ENCODE measurements around the gene PLEKHA8.

Gene PLEKHA8

GRCh38 chr7:30172451-30172850 lies 144.2 kb downstream of the PLEKHA8 start:
- DNase-seq: no peak

GRCh38 chr7:30173058-30173897 lies 145.1 kb downstream of the PLEKHA8 start:
- DNase-seq: peak; percentile 96

GRCh38 chr7:30175180-30175579 lies 147.0 kb downstream of the PLEKHA8 start:
- no peak for DNase-seq

- no peak for DNase-seq
These were observed 147.5 kb downstream of the PLEKHA8 start for GRCh38 chr7:30175636-30176147.

GRCh38 chr7:30176463-30177109 lies 148.4 kb downstream of the PLEKHA8 start:
- DNase-seq: no peak

- no peak for DNase-seq
These were observed 149.0 kb downstream of the PLEKHA8 start for GRCh38 chr7:30177186-30177585.

GRCh38 chr7:30177965-30178364 lies 149.8 kb downstream of the PLEKHA8 start:
- DNase-seq: no peak

GRCh38 chr7:30178748-30179436 lies 150.7 kb downstream of the PLEKHA8 start:
- DNase-seq: no peak
